Stimulated activated CD8-positive, alpha-beta memory T cell treated with anti-CD3 and anti-CD28 coated beads, Interleukin-12 subunit alpha, Interleukin-12 subunit beta, amount 100 ng/mL, for 24 hours (primary cell): Measurements from ENCODE around the gene INPP5D.
"Not testable (repeated sequence)": the region's sequence is repeated elsewhere in the genome, so short reads cannot be mapped to it uniquely, and the experiment has no call there.

ENCODE experiments used
- DNase-seq: peaks from one replicate; pipeline ENCODE4 v3.0.0-alpha.2; 2020; ENCODE audit errors: extremely low read depth

The INPP5D gene

DNA sequence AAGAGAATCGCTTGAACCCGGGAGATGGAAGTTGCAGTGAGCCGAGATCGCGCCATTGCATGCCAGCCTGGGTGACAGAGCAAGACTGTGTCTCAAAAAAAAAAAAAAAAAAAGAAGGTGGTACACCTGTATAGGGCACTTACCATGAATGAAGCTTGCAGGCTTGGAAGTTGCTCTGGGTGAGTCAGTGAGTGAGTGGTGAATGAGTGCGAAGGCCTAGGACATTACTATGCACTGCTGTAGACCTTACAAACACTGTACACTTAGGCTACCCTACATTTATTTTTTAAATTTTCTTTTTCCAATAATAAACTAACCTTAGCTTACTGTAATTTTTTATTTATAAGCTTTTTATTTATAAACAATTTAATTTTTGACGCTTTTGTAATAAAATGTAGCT is 113.0 kb downstream of the INPP5D start:
- DNase-seq, result no peak

GRCh38 chr2:233174137-233174536 is 114.0 kb downstream of the INPP5D start:
- no peak for DNase-seq

GRCh38 chr2:233178994-233179847 is 119.1 kb downstream of the INPP5D start:
- no peak for DNase-seq

DNA sequence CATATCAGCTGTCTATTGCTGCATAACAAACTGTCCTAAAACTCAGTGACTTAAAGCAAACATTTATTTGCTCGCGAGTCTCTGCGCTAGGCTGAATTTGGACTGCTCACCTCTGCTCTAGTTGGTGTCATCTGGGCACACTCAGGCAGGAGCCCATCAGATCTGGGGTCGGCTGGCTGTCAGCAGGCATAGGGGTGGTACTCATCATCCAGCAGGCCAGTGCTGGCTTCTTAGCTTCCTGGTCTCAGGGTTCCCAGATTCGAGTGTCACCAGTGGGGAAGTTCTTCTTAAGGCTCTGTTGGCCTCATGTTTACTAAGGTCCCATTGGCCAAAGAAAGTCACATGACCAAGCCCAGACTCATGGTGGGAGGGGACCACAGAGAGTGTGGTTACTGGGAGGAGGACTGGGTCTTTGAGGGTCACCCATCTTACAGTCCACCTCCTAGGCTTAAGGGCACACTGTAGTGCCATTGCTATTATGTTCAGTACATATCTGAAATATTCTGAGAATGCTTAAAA is 119.8 kb downstream of the INPP5D start:
- no peak for DNase-seq

- DNase-seq, result no peak
Observed at GRCh38 chr2:233183869-233184418, 123.8 kb downstream of the INPP5D start.

GRCh38 chr2:233184669-233185068 is 124.5 kb downstream of the INPP5D start:
- no peak for DNase-seq

GRCh38 chr2:233185330-233185729 is 125.2 kb downstream of the INPP5D start:
- DNase-seq, result no peak

DNA sequence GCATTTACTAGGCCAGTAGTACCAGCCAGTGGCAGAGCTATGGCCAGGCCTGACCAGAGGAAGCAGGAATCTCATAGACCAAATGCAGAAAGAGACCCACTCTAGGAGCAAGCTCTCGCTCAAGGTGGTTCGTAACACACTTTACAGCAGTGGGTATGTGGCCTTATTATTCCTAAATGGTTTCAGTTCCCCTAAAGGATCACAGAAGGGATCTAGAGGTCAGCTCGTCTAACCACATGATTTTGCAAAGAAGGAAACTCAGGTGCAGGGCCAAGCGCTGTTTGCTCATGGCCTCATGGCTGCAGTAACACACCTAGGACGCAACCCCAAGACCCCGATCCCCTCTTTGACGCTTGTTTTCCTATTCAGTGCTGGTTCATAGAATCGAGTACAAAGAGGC is 125.8 kb downstream of the INPP5D start:
- DNase-seq, result no peak

DNA sequence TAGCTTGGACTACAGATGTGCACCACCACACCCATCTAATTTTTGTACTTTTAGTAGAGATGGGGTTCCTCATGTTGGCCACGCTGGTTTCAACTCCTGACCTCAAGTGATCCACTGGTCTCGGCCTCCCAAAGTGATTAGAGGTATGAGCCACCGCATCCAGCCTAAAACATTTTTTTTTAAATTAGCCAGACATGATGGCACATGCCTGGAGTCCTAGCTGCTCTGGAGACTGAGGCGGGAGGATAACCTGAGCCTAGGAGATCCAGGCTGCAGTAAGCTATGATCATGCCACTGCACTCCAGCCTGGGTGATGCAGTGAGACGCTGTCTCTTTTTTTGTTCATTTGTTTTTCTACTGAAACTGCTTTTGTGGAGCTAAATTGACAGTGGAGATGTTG is 126.7 kb downstream of the INPP5D start:
- DNase-seq, result no peak

- no peak for DNase-seq
Observed at GRCh38 chr2:233189025-233189424, 128.9 kb downstream of the INPP5D start.

DNA sequence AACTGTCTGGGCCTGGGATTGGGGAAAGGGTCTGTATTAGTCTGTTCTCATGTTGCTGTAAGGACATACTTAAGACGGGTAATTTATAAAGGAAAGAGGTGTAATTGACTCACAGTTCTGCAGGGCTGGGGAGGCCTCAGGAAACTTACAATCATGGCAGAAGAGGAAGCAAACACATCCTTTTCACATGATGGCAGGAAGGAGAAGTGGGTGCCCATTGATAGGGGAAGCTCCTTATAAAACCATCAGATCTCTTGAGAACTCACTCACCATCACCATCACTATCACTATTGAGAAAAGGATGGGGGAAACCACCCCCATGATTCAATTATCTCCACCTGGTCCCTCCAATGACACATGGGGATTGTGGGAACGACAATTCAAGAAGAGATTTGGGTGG is 130.9 kb downstream of the INPP5D start:
- DNase-seq, result not testable (repeated sequence)

DNA sequence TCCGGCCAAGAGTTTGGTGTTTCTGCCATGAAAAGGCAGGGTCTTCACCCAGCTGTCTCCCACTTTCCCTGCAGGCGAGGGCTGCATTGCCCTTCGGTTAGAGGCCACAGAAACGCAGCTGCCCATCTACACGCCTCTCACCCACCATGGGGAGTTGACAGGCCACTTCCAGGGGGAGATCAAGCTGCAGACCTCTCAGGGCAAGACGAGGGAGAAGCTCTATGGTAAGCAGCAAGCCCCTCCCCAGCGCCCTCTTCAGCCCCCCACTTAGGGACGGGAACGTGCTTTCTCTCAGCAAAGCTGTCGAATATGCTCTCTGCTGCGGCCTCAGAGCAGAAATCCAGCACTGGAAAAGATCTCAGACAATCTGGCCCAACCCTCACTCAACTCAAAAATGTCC is 133.6 kb downstream of the INPP5D start:
- no peak for DNase-seq

DNA sequence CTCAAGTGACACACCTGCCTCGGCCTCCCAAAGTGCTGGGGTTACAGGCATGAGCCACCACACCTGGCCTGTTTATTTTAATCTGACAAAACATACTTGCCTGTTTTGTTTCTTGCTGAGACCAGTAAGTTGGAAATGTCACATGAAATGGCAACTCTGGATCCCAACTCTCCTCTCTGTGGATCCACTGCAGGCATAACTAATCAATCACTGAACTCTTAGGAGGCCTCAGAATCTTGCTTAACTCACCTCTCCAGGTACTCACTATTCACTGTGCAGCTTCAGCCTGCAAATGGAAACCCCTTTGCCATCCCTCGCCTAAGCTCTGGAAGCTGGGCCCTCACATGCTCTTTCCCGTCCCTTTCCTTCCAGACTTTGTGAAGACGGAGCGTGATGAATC is 134.9 kb downstream of the INPP5D start:
- DNase-seq, result no peak

DNA sequence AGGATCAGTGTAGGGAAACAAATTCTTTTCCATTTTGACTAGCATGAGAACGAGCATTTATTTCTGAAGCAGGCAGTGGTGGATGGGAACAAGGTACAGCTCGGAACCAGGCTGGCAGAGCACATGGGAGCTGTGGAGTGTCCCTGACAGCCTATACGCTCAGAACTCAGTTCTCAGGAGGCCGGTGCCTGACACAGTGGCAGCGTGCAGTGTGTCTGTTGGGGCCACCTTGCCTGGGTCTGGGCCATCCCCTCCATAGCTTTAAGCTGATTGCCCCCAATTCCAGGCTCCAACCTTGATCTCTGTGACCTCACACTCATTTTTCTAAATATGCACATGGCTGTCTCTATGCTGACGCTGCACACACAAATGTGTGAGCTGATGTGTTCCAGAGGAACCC is 136.9 kb downstream of the INPP5D start:
- no peak for DNase-seq

DNA sequence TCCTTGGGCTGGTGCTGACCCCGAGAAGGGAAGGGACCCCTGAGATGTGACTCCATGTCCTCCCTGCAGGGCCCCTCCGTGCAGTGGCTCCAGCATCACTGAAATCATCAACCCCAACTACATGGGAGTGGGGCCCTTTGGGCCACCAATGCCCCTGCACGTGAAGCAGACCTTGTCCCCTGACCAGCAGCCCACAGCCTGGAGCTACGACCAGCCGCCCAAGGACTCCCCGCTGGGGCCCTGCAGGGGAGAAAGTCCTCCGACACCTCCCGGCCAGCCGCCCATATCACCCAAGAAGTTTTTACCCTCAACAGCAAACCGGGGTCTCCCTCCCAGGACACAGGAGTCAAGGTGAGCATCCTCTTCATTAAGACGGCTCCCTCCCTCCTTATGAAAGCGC is 137.9 kb downstream of the INPP5D start:
- DNase-seq, result no peak

DNA sequence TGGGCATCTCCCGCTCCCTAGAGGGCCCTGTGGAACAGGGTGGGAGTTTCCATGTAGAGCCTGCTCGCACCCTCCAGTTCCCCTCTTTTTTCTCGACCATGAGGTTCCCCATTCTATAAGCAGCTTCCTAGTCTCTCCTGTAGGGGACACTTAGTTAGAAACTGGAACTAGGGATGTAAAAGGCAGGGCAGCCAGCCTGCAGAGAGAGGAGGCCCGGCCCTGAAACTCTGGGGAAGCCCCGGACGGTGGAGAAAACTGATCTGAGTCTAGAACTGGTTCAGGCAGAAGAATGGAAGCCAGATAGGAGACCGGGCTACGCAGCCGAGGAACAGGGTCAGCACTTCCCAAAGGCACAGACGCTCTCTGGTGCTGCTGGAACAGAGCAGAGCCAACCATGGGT is 139.7 kb downstream of the INPP5D start:
- DNase-seq, result no peak

DNA sequence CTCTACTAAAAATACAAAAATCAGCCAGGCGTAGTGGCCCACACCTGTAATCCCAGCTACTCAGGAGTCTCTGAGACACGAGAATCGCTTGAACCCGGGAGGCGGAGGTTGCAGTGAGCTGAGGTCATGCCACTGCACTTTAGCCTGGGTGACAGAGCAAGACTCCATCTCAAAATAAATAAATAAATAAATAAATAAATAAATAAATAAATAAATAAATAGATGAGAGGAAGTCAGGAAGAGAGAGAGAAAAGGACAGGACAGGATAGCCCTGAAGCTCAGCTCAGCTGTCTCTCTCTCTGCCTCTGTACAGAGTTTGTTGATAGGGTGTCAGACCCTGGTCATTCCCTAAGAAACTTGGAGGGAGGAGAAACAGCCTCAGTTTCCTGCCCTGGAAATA is 140.6 kb downstream of the INPP5D start:
- not testable (repeated sequence) for DNase-seq

GRCh38 chr2:233201258-233202013 is 141.3 kb downstream of the INPP5D start:
- DNase-seq, result no peak

GRCh38 chr2:233202531-233202944 is 142.4 kb downstream of the INPP5D start:
- DNase-seq, result no peak

- no peak for DNase-seq
Observed at GRCh38 chr2:233203060-233203459, 142.9 kb downstream of the INPP5D start.

DNA sequence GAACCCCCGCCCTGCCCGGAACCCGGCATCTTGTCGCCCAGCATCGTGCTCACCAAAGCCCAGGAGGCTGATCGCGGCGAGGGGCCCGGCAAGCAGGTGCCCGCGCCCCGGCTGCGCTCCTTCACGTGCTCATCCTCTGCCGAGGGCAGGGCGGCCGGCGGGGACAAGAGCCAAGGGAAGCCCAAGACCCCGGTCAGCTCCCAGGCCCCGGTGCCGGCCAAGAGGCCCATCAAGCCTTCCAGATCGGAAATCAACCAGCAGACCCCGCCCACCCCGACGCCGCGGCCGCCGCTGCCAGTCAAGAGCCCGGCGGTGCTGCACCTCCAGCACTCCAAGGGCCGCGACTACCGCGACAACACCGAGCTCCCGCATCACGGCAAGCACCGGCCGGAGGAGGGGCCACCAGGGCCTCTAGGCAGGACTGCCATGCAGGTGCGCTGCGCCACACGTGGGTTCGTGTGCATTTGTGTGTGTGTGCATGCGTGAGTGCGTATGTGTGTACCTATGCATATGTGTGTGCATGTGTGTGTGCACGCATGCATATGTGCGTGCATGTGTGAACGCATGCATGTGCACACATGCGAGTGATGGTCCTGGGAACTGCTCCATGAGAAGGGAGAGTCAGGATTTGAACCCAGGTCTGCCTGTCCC is 144.3 kb downstream of the INPP5D start:
- no peak for DNase-seq
